Adrenal gland (tissue), 12 donors: ENCODE data around the gene SGMS1. TPM values are rescaled to one million over a fixed set of nuclear protein-coding genes. Genes with fewer than 3 reads are reported as not detected.

Experiments used
- DNase-seq, 7 donors: peaks; one replicate each; pipeline ENCODE4 v3.0.0-alpha.2; 2019 to 2020
- H3K27ac ChIP-seq, 5 donors: fragments of 200-600 bp; sonication (generic) in 4 of 5; 1 replicate in 3 of 5; 2 replicates in 2 of 5; pipeline versions ENCODE4 v1.5.1 to v1.8.0; 2016 to 2020; ENCODE audit warnings: mild to moderate bottlenecking in 1 of 5
- H3K27me3 ChIP-seq: fragments of 200-600 bp; 2 replicates; pipeline ENCODE4 v1.8.0; 2021
- H3K36me3 ChIP-seq, 2 donors: fragments of 200-600 bp; replicated peaks in 1 of 2; 1 replicate in 1 of 2; 2 replicates in 1 of 2; pipeline versions ENCODE4 v1.5.1 to v1.8.0; 2018 to 2022
- H3K4me1 ChIP-seq, 2 donors: fragments of 200-600 bp; replicated peaks in 1 of 2; 1 replicate in 1 of 2; 2 replicates in 1 of 2; pipeline versions ENCODE4 v1.5.1 to v1.8.0; 2018 to 2021
- H3K4me3 ChIP-seq, 4 donors: fragments of 200-600 bp; sonication (generic) in 3 of 4; one replicate each; pipeline ENCODE4 v1.5.1; 2016 to 2018
- H3K9me3 ChIP-seq, 3 donors: fragments of 200-600 bp; sonication (generic) in 1 of 3; replicated peaks in 1 of 3; 1 replicate in 2 of 3; 2 replicates in 1 of 3; pipeline versions ENCODE4 v1.5.1 to v1.8.0; 2016 to 2021
- POLR2A ChIP-seq, 2 donors: fragments of 450-650 bp; IDR thresholded peaks; one replicate each; pipeline ENCODE4 v1.6.1; 2017; ENCODE audit warnings: antibody characterized with exemption in 2 of 2, mild to moderate bottlenecking in 2 of 2, moderate library complexity in 1 of 2
- WGBS, 4 donors: extraction: QIAGEN DNeasy Blood & Tissue Kit in 2 of 4; methylation state at CpG; one replicate each; pipeline versions ENCODE4 v1.1.5 to v1.1.7; 2013 to 2017; 5-methylcytosine and 5-hydroxymethylcytosine counted together
- intact Hi-C, 2 donors: fragments of 100-400 bp; cut with DNase I; formaldehyde crosslinking; loops; one replicate each; pipeline versions ENCODE4 v1.14.1 to v1.15.0; 2022 to 2023
- polyA plus RNA-seq, 3 donors: library from polyadenylated mRNA; stranded (reverse); fragments of 200-250 nt in 2 of 3; fragments of 350-450 nt in 1 of 3; fragmentation: Illumina TruSeq in 1 of 3; extraction: RNeasy Lipid Tissue Mini Kit (QIAGEN cat#74804) in 1 of 3; gene quantifications; one replicate each; pipeline ENCODE4 v1.2.3, GENCODE V29; 2013 to 2014
- total RNA-seq, 9 donors: library from RNA; depleted of rRNA in 4 of 9; stranded (reverse); fragments of >200 nt in 4 of 9; fragments of 120-200 nt in 1 of 9; fragmentation: NEBNext Ultra II Directional in 1 of 9; extraction: Animal tissue kit (Norgen Biotek cat#: 25700) in 1 of 9; gene quantifications; one replicate each; pipeline versions ENCODE4 v1.1.0 to v1.2.4, GENCODE V29; 2013 to 2023
- TF ChIP-seq, protein P1 (sequence below), 6 experiments: fragments of 450-650 bp in 4 of 6; fragments of 200-600 bp in 2 of 6; sonication (generic) in 1 of 6; IDR thresholded peaks; 1 replicate in 5 of 6; 2 replicates in 1 of 6; pipeline versions ENCODE4 v1.5.1 to v1.8.0; 2016 to 2021; ENCODE audit warnings: antibody characterized with exemption in 6 of 6, mild to moderate bottlenecking in 2 of 6, moderate library complexity in 1 of 6
- donor health status: healthy with polysubstance abuse.
- donor health status: Bipolar disorder and iron deficiency.
- donor health status: DM: yes; HTN: yes; CAD: no.
- donor health status: DM: no; HTN: no; CAD: no.
- donor health status: DM: no; HTN: no; CAD: no.
- donor health status: DM: yes; HTN: yes; CAD: no.

The SGMS1 gene
- total and polyA plus RNA-seq, 12 donors: 9.1 to 152 (median 62.2) TPM

GRCh38 chr10:50577681-50578350 is 45.9 kb downstream of the SGMS1 start:
- DNase-seq: peak in 6 of 7 donors; percentile 64 to 82 (median 74)
- Histone ChIP-seq H3K4me3 (peak overlapping the region in 1 of 4 donors; percentile 28), H3K4me1 (peaks cover 14 to 40% of the 10 kb centered on the region in 2 donors), H3K36me3 (no peaks in the 10 kb centered on the region), H3K27ac (peak overlapping the region; percentile 15 to 86 (median 45)), H3K9me3 (no peaks in the 10 kb centered on the region), H3K27me3 (no peaks in the 10 kb centered on the region)
- TF ChIP-seq POLR2A (IDR thresholded peaks at IDR 0.05): peak in 1 of 2 donors; percentile 33
- TF ChIP-seq, protein P1, sequence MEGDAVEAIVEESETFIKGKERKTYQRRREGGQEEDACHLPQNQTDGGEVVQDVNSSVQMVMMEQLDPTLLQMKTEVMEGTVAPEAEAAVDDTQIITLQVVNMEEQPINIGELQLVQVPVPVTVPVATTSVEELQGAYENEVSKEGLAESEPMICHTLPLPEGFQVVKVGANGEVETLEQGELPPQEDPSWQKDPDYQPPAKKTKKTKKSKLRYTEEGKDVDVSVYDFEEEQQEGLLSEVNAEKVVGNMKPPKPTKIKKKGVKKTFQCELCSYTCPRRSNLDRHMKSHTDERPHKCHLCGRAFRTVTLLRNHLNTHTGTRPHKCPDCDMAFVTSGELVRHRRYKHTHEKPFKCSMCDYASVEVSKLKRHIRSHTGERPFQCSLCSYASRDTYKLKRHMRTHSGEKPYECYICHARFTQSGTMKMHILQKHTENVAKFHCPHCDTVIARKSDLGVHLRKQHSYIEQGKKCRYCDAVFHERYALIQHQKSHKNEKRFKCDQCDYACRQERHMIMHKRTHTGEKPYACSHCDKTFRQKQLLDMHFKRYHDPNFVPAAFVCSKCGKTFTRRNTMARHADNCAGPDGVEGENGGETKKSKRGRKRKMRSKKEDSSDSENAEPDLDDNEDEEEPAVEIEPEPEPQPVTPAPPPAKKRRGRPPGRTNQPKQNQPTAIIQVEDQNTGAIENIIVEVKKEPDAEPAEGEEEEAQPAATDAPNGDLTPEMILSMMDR (IDR thresholded peaks at IDR 0.05): no peak
- WGBS, 4 donors: 30 to 32% (median 31%) methylated on average over 7 of the region's 7 CpGs
- intact Hi-C loops: no loop called here

DNA sequence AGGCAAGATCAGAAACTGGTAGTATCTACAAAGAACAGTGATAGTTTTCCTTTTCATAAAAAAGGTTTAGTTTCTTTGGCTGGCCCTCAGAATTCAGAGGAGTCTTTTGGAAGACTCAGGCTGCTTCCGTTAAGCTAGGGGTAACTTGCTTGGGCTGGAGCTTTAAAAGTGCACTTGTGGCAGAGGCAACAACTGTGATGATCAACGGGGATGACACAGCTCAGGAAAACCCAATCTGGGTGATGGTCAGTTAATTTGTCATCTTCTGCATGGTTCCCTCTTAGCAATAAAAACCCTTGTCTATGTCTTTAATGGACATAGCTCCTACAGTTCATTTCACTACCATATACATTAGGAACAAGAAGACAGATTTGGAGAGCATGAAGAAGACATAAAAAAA is 46.7 kb downstream of the SGMS1 start:
- WGBS, 4 donors: 54 to 81% (median 74%) methylated on average over 2 of the region's 2 CpGs
- Histone ChIP-seq H3K27me3 (no peaks in the 10 kb centered on the region), H3K27ac (peak overlapping the region; percentile 15 to 86 (median 45))

GRCh38 chr10:50576245-50576815 is 47.4 kb downstream of the SGMS1 start:
- H3K27me3 ChIP-seq: no peaks in the 10 kb centered on the region
- 79 to 87% (median 86%) methylated on average over 4 of the region's 4 CpGs for WGBS, 4 donors

More for the DNA sequence above, 46.7 kb downstream of the SGMS1 start:
- H3K36me3 ChIP-seq: no peaks in the 10 kb centered on the region
- TF ChIP-seq, protein P1 (IDR thresholded peaks at IDR 0.05): no peak
- no peak for TF ChIP-seq POLR2A (IDR thresholded peaks at IDR 0.05)
- H3K4me1 ChIP-seq: peaks cover 18 to 46% of the 10 kb centered on the region in 2 donors
- intact Hi-C loops: no loop called here
- DNase-seq: no peak
- no peaks in the 10 kb centered on the region for H3K9me3 ChIP-seq
- H3K4me3 ChIP-seq: no peak overlapping the region

More at GRCh38 chr10:50576245-50576815, 47.4 kb downstream of the SGMS1 start:
- H3K9me3 ChIP-seq: no peaks in the 10 kb centered on the region
- peaks cover 20 to 46% of the 10 kb centered on the region in 2 donors for H3K4me1 ChIP-seq
- no peak overlapping the region for H3K4me3 ChIP-seq
- intact Hi-C loops: no loop called here
- TF ChIP-seq, protein P1 (IDR thresholded peaks at IDR 0.05): no peak
- no peak for TF ChIP-seq POLR2A (IDR thresholded peaks at IDR 0.05)
- peak overlapping the region in 2 of 5 donors; percentile 82 to 86 for H3K27ac ChIP-seq
- H3K36me3 ChIP-seq: no peaks in the 10 kb centered on the region
- DNase-seq: peak in 3 of 7 donors; percentile 27 to 48 (median 45)
